ENCODE results near the gene NSRP1.

The NSRP1 gene

DNA sequence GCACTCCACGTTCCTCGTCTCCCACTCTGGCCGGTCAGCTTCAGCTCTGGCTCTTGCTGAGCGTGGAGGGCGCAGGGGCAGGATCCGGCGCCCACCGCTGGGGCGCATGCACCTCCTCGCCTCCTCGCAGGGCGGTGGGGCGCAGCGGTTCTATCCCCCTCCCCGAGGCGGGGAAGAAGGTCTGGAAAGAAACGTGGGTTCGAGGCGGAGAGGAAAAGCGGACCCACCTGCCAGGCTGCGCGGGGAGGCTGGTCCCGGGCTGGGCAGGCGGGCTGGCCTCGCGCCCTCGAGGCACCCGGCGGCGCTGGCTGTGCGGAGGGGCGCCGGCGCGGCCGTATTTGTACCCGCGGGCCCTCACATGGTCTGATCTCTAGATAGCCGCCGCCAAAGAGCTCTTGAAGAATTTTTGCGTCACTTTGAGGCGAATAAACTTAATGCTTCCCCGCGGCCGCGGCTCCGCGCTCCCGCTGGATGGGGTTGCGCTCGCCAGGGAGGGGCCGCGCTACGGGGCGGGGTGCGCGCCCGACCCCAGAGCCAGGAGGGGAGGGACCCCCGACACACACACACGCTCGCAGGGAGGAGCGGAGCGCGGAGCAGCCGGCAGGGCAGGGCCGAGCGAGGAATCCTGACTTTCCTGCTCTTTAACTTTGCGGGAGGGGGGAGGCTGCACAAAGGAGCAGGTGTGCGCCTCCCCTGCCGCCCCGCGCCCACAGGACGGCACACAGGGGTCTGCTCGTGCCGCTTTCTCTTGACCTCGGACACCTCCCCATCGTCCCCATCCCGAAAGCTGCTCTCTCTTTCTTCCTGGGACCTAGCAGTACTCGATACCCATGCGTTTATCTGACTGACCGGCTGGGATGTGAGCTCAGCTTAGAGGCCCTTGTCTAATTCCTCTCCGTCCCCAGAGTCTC, 119.0 kb downstream of the NSRP1 start, which contains the start of gene SLC6A4:
SLC6A4 (minus strand) TSS at position 312 of the 911 bp plus-strand sequence. CDS start 13,739 bp downstream, outside the sequence.
- TF ChIP-seq, protein P1, sequence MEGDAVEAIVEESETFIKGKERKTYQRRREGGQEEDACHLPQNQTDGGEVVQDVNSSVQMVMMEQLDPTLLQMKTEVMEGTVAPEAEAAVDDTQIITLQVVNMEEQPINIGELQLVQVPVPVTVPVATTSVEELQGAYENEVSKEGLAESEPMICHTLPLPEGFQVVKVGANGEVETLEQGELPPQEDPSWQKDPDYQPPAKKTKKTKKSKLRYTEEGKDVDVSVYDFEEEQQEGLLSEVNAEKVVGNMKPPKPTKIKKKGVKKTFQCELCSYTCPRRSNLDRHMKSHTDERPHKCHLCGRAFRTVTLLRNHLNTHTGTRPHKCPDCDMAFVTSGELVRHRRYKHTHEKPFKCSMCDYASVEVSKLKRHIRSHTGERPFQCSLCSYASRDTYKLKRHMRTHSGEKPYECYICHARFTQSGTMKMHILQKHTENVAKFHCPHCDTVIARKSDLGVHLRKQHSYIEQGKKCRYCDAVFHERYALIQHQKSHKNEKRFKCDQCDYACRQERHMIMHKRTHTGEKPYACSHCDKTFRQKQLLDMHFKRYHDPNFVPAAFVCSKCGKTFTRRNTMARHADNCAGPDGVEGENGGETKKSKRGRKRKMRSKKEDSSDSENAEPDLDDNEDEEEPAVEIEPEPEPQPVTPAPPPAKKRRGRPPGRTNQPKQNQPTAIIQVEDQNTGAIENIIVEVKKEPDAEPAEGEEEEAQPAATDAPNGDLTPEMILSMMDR (IDR thresholded peaks at IDR 0.05; ENCODE audit: low read depth, low read length, missing control alignments), result no peak
- no peak for DNase-seq (ENCODE audit: low read depth)
- H3K4me3 ChIP-seq (ENCODE audit: low read depth, low read length), result peak within 1 kb of the TSS; percentile 51
